Keratinocyte (primary cell): ENCODE measurements around the gene GPS1. TPM values are rescaled to one million over a fixed set of nuclear protein-coding genes. Genes with fewer than 3 reads are reported as not detected.

Source experiments
- DNase-seq: peaks from one replicate; pipeline ENCODE4 v3.0.0-alpha.2; 2011; ENCODE audit warnings: low read depth, missing footprints, low spot score
- FAIRE-seq: peaks from 2 replicates; lab custom pipeline; 2011; peaks lifted over from hg19 to GRCh38; lab: Jason Lieb, UNC
- H2AFZ ChIP-seq: 2 replicates; pipeline ENCODE4 v1.6.0; 2012; ENCODE audit warnings: low read length, control low read depth, inconsistent platforms; ENCODE audit not compliant: control insufficient read depth
- H3K27ac ChIP-seq: 2 replicates; pipeline ENCODE4 v1.5.1; 2011; ENCODE audit warnings: low read length; ENCODE audit not compliant: control insufficient read depth, insufficient read depth
- H3K27me3 ChIP-seq: 3 replicates; pipeline ENCODE4 v1.6.0; 2011; ENCODE audit warnings: low read length; ENCODE audit not compliant: control insufficient read depth, insufficient read depth; ENCODE audit errors: extremely low read depth
- H3K36me3 ChIP-seq, 2 experiments: 2 replicates in 1 of 2; 3 replicates in 1 of 2; pipeline ENCODE4 v1.5.1; 2011; ENCODE audit warnings: low read length in 2 of 2, mild to moderate bottlenecking in 1 of 2; ENCODE audit not compliant: control insufficient read depth in 2 of 2, insufficient read depth in 2 of 2; ENCODE audit errors: extremely low read depth in 1 of 2
- H3K4me1 ChIP-seq: 3 replicates; pipeline ENCODE4 v1.5.1; 2011; ENCODE audit warnings: low read length; ENCODE audit not compliant: control insufficient read depth, insufficient read depth; ENCODE audit errors: extremely low read depth
- H3K4me2 ChIP-seq: 3 replicates; pipeline ENCODE4 v1.6.0; 2011; ENCODE audit warnings: low read depth, low read length; ENCODE audit not compliant: control insufficient read depth, insufficient read depth; ENCODE audit errors: extremely low read depth
- H3K4me3 ChIP-seq, 3 experiments: fragments of 200-600 bp in 1 of 3; sonication (generic) in 1 of 3; 2 replicates in 2 of 3; 3 replicates in 1 of 3; pipeline ENCODE4 v1.5.1; 2011 to 2016; ENCODE audit warnings: low read length in 3 of 3, mild to moderate bottlenecking in 3 of 3, control low read depth in 2 of 3, inconsistent platforms in 1 of 3, low read depth in 1 of 3, mixed read lengths in 1 of 3, mixed run types in 1 of 3, moderate library complexity in 1 of 3; ENCODE audit not compliant: control insufficient read depth in 2 of 3, insufficient read depth in 2 of 3; ENCODE audit errors: extremely low read depth in 1 of 3
- H3K79me2 ChIP-seq: 2 replicates; pipeline ENCODE4 v1.6.0; 2012; ENCODE audit warnings: low read length; ENCODE audit not compliant: control insufficient read depth, insufficient read depth
- H3K9ac ChIP-seq: 3 replicates; pipeline ENCODE4 v1.6.0; 2011; ENCODE audit warnings: low read length; ENCODE audit not compliant: control insufficient read depth, insufficient read depth; ENCODE audit errors: extremely low read depth
- H3K9me1 ChIP-seq: 3 replicates; pipeline ENCODE4 v1.6.0; 2011; ENCODE audit warnings: low read length; ENCODE audit not compliant: control insufficient read depth, insufficient read depth; ENCODE audit errors: extremely low read depth
- H3K9me3 ChIP-seq: 2 replicates; pipeline ENCODE4 v1.5.1; 2012; ENCODE audit warnings: low read depth, low read length; ENCODE audit not compliant: control insufficient read depth
- H4K20me1 ChIP-seq: 3 replicates; pipeline ENCODE4 v1.6.0; 2011; ENCODE audit warnings: low read length; ENCODE audit not compliant: control insufficient read depth, insufficient read depth; ENCODE audit errors: extremely low read depth
- EZH2 ChIP-seq: IDR thresholded peaks from one replicate; pipeline ENCODE4 v1.6.1; 2012; ENCODE audit warnings: inconsistent platforms, mild to moderate bottlenecking, low read length, moderate library complexity
- dilution Hi-C: fragments of 300-500 bp; cut with MboI; formaldehyde crosslinking; loops from one replicate; pipeline ENCODE4 v1.7.0; 2020; ENCODE audit warnings: low sequenced_read_pairs; ENCODE audit not compliant: extremely low pct_ligation_motif_present
- polyA plus RNA-seq, 5 experiments: library from polyadenylated mRNA; depleted of rRNA in 3 of 5; stranded (reverse) in 3 of 5; stranded (forward) in 1 of 5; unstranded in 1 of 5; fragments of >200 nt; gene quantifications; 1 replicate in 1 of 5; 2 replicates in 3 of 5; 3 replicates in 1 of 5; pipeline versions ENCODE4 v1.2.1 to v1.2.3, GENCODE V29; 2011 to 2012; ENCODE audit warnings: missing spikeins in 2 of 5, low read depth in 1 of 5, low replicate concordance in 1 of 5
- TF ChIP-seq, protein P1 (sequence below), 3 experiments: IDR thresholded peaks in 1 of 3; conservative IDR thresholded peaks in 1 of 3; optimal IDR thresholded peaks in 1 of 3; 2 replicates in 2 of 3; 3 replicates in 1 of 3; pipeline versions ENCODE3 to v1.5.1; 2011; ENCODE audit warnings: low read length in 3 of 3, mild to moderate bottlenecking in 3 of 3, moderate library complexity in 2 of 3, control low read depth in 1 of 3, inconsistent platforms in 1 of 3; ENCODE audit not compliant: insufficient read depth in 2 of 3; ENCODE audit errors: extremely low read depth in 1 of 3

GPS1 gene
- polyA plus RNA-seq, 1 donor (not counting 4 experiments of a cell fraction or from before 2014, with no cell fraction given), result 60.4 TPM

DNA sequence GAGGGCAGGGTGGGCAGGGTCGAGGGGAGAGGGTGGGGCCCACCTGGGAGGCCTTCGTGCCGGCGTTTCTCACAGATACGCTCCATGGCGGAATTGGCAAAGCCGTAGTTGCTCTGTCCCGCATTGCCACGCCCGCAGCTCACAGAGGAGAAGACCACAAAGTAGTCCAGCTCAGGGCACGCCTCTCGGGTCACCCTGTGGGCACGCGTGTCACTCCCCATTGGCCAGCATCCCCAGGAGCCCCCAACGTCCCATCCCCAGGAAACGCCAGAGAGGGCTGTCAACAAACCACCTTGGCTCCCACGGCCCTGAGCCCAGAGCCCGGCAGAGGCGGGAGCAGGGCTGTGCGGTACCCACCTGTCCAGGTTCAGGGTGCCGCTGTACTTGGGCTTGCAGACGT lies 30.3 kb downstream of the GPS1 start:
- no peaks in the 10 kb centered on the region for H3K9me3 ChIP-seq
- no peak for DNase-seq
- no peak overlapping the region for H3K4me3 ChIP-seq
- H2AFZ ChIP-seq, result no peak overlapping the region
- no peak for TF ChIP-seq EZH2
- TF ChIP-seq, protein P1, sequence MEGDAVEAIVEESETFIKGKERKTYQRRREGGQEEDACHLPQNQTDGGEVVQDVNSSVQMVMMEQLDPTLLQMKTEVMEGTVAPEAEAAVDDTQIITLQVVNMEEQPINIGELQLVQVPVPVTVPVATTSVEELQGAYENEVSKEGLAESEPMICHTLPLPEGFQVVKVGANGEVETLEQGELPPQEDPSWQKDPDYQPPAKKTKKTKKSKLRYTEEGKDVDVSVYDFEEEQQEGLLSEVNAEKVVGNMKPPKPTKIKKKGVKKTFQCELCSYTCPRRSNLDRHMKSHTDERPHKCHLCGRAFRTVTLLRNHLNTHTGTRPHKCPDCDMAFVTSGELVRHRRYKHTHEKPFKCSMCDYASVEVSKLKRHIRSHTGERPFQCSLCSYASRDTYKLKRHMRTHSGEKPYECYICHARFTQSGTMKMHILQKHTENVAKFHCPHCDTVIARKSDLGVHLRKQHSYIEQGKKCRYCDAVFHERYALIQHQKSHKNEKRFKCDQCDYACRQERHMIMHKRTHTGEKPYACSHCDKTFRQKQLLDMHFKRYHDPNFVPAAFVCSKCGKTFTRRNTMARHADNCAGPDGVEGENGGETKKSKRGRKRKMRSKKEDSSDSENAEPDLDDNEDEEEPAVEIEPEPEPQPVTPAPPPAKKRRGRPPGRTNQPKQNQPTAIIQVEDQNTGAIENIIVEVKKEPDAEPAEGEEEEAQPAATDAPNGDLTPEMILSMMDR (optimal IDR thresholded peaks at IDR 0.05 in 1 of 3, IDR thresholded peaks at IDR 0.05 in 1 of 3, conservative IDR thresholded peaks at IDR 0.05 in 1 of 3; ENCODE audit: extremely low read depth in 1 of 3, insufficient read depth in 2 of 3, low read length in 3 of 3), result no peak
- H3K4me1 ChIP-seq, result no peaks in the 10 kb centered on the region
- no peaks in the 10 kb centered on the region for H3K9me1 ChIP-seq
- no peaks in the 10 kb centered on the region for H3K27me3 ChIP-seq
- H3K36me3 ChIP-seq, result peaks cover 60 to 62% of the 10 kb centered on the region in 2 experiments
- dilution Hi-C loops, result no loop called here
- H3K9ac ChIP-seq, result no peak overlapping the region
- no peak overlapping the region for H3K27ac ChIP-seq
- H4K20me1 ChIP-seq, result peaks cover 24% of the 10 kb centered on the region
- FAIRE-seq, result no peak
- no peak overlapping the region for H3K4me2 ChIP-seq
- peaks cover 10% of the 10 kb centered on the region for H3K79me2 ChIP-seq

DNA sequence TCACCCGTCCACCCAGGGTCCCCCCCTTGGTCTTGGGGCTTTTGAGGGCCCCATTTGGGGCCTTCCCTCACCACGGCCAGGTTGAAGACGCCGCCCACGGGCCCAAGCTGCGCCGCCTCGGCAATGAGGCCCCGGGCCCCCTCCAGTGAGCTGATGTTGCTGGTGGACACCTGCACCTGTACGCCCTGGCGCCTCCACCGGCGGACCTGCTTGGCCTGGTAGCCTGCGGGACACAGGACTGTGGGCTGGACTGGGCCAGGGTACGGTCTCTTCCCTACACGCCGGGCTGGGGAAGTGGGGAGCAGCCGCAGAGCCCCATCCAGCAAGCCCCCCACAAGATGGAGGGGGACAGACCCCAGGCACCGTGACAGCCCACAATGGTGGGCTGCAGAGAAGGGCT lies 30.8 kb downstream of the GPS1 start:
- H4K20me1 ChIP-seq, result peaks cover 24% of the 10 kb centered on the region
- no peak overlapping the region for H3K9ac ChIP-seq
- TF ChIP-seq EZH2, result no peak
- TF ChIP-seq, protein P1 (optimal IDR thresholded peaks at IDR 0.05 in 1 of 3, IDR thresholded peaks at IDR 0.05 in 1 of 3, conservative IDR thresholded peaks at IDR 0.05 in 1 of 3; ENCODE audit: extremely low read depth in 1 of 3, insufficient read depth in 2 of 3, low read length in 3 of 3), result no peak
- H3K9me3 ChIP-seq, result no peaks in the 10 kb centered on the region
- no peak overlapping the region for H2AFZ ChIP-seq
- DNase-seq (no peak), FAIRE-seq (no peak)
- H3K4me2 ChIP-seq, result no peak overlapping the region
- H3K4me3 ChIP-seq, result no peak overlapping the region
- H3K36me3 ChIP-seq, result peaks cover 63 to 65% of the 10 kb centered on the region in 2 experiments
- dilution Hi-C loops, result no loop called here
- no peaks in the 10 kb centered on the region for H3K27me3 ChIP-seq
- peaks cover 13% of the 10 kb centered on the region for H3K79me2 ChIP-seq
- no peak overlapping the region for H3K27ac ChIP-seq
- H3K9me1 ChIP-seq, result no peaks in the 10 kb centered on the region
- no peaks in the 10 kb centered on the region for H3K4me1 ChIP-seq
